ENCODE data around the gene SRP68.
"Not testable (repeated sequence)": the region's sequence is repeated elsewhere in the genome, so short reads cannot be mapped to it uniquely, and the experiment has no call there.

SRP68 gene

GRCh38 chr17:76044475-76045007 lies 27.8 kb downstream of the SRP68 start:
- DNase-seq = not testable (repeated sequence)

DNA sequence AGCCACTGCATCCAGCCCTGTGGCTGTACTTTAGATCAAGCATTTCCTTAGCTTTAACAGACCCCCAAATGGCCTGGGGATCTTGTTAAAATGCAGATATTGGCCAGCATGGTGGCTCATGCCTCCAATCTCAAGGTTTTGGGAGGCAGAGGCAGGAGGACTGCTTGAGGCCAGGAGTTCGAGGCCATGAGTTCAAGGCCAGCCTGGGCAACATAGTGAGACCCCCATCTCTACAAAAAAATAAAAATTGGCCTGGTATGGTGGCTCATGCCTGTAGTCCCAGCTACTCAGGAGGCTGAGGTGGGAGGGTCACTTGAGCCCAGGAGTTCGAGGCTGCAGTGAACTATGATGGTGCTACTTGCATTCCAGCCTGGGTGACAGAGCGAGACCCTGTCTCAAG lies 29.4 kb downstream of the SRP68 start:
- DNase-seq = not testable (repeated sequence)

DNA sequence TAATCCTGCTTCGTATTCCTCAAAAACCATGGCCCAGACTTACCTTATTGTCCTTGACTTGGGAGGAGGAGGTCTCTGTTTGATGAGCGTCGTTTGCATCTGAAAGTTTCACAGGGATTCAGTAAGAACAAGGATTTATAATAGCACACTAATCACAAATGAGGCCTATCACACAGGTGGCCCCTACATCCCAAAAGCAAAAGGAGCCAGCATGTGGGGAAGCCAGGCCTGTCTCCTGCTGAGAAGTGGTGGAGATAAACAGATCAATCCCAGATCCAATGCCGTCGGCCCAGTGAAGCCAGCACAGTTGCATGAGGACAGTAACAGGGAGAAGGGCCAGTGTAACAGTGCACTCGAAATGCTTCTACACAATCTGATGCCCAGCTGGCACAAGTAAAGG lies 31.9 kb downstream of the SRP68 start:
- no peak for DNase-seq

GRCh38 chr17:76039121-76039520 lies 33.2 kb downstream of the SRP68 start:
- no peak for DNase-seq

DNA sequence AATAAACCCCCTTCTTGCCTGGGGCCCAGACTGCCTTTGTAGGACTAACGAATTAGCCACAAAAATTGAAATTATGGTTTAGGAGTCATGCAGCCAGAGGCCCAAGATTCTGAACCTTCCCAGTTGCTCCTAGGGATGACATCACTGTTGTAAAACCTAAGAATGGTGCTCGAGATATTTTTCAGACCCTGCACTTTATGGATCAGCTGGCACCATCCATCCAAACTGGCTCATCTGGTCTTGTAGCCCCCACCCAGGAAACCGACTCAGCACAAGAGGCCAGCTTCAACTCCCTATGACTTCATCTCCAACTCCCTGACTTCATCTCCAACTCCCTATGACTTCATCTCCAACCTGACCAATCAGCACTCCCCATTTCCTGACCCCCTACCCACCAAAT lies 34.3 kb downstream of the SRP68 start:
- no peak for DNase-seq

GRCh38 chr17:76036497-76037261 lies 35.6 kb downstream of the SRP68 start:
- DNase-seq = no peak

GRCh38 chr17:76034428-76035350 lies 37.6 kb downstream of the SRP68 start:
- no peak for DNase-seq

DNA sequence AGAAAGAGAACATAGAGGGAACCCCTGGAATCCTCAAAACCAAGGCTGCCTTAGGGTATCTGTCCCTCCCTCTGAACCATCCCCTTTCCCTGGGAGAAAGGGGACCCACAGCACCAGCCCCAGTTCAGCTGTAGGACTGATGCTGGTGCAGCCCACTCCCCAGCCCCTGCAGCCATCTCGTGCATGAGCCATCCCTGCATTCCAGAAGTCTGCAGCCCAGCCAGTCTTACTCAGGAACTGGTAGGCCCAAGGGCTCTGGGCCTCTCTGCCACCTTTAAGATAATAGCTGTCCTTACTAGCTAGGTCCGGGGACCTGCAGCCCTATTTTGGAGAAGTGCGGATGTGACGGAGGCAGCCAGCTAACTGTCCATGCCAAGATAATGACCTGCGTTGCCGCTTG lies 39.2 kb downstream of the SRP68 start:
- DNase-seq = no peak

GRCh38 chr17:76032780-76033108 lies 39.6 kb downstream of the SRP68 start:
- DNase-seq = no peak

- DNase-seq = no peak
Observed at GRCh38 chr17:76032073-76032779, 40.1 kb downstream of the SRP68 start.

GRCh38 chr17:76027159-76027839 lies 45.0 kb downstream of the SRP68 start, which contains the start of gene EVPL:
TSS of gene EVPL (minus strand) at chr17:76027306. CDS start at chr17:76027198, 108 bp downstream.
- DNase-seq = no peak

DNA sequence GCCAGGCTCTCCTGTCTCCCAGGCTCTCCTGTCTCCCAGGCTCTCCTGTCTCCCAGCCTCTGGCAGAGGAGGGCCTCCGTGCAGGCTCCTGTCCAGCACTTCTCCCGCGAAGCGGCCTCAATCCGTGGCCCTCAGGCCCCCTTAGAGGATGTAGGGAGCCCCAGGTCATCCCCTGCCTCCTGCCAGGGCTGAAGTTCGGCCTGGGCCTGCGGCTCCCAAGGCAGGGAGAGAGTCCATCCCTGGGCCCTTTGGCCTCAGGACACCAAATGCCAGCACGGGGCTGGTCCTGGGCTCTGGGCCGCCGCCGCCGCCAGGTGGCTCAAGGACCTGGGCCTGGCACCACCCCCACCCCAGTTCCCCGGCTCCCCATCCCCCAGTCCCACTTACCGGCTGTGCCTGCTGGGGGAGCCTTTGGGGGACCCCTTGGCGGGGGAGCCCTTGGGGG lies 45.6 kb downstream of the SRP68 start:
- DNase-seq = no peak

GRCh38 chr17:76025294-76025693 lies 47.0 kb downstream of the SRP68 start:
- DNase-seq = no peak

DNA sequence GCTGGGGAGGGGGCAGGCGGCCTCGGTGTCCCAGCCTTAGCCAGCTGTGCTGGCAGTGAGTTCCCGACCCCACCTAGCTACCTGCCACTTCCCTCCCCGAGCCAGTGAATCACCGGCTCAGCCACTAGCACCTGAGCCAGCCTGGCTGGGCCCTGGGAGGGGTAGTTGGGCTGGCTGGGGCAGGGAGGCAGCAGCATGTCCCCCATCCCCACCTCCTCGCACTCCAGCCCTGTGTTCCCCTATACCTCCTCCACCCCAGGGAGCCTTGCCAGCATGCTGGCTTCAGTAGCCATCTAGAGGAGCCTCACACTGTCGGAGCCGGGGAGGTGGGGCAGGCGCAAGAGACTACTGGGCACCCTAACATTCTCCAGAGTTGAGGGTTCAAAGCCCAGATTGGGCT lies 48.0 kb downstream of the SRP68 start:
- DNase-seq = no peak

DNA sequence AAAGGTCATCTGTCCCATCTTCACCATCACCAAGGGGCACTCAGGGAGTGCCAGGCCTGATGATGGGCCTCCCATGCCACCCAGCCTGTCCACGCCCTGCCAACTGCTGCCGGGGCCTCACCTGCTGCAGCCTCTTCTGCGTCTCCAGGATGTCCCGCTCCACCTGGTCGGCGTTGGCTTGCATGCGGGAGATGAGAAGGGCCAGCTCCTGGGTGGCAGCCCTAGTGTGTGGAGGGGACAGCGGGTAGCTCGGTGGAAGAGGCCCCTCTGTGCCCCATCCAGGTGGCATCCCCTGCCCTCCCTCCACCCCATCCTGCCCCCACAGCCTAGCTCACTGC lies 48.4 kb downstream of the SRP68 start:
- DNase-seq = no peak

DNA sequence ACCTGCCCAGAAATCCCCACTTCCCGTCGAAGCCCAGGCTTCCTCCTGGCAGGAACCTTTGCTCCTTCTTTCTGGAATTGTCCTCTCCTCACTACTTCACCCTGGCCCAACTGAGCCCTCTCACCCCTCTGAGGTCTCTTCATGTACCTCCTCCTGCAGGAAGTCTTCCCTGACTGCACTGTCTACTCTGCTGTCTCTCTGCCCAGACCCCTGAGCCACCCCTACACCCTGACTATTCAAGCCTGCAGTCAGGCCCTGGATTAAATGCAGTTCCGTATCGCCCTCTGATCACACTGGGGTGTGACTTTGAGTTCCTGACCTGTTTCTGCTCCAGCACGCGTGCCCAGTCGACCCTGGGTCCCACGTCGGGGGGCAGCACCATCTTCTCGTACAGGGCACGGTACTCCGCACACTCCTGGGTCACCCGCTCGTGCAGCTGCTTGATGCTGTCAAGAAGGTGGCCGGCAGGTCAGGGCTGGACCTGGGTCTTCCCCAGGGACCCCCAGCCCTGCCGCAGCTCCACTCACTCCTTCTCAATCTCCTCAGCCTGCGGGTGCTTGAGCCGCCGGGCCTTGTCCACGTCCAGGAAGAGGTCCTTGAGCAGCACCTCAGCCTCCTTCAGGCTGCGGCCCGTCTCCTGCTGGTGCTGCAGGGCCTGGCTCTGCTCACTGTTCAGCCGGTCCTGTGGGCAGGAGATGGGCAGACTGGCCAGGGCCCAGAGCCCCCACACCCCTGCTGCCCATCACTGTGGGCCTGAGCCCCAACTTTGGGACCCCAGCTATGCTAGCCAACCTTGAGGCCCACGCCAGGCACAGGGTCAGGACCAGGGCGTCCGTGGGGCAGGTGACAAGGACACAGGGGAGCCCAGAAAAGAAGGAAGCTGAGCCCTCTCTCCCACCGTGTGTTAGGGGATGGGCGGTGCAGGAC lies 49.1 kb downstream of the SRP68 start:
- no peak for DNase-seq

GRCh38 chr17:76022285-76022684 lies 50.0 kb downstream of the SRP68 start:
- DNase-seq = no peak

GRCh38 chr17:76019833-76020467 lies 52.4 kb downstream of the SRP68 start:
- DNase-seq = no peak

DNA sequence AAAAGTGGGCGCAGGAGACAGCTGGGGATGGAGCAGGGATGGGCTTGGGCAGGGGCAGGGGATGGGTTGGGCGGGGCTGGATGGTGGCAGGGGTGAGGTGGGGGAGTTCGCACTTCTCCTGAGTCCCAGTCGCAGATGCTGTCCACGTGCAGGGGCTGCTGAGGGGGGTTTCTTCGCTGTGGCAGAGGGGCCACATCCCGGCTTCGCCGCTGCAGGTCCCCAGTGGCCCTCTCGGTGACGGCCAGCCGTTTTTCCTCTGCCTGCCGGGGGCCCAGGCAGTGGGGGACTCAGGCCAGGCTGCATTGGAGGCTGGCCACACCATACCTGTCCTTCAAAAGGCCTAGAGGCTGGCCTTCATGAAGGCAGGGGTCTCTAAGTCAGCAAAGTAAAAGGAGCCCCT lies 53.5 kb downstream of the SRP68 start:
- no peak for DNase-seq

GRCh38 chr17:76018340-76018680 lies 54.0 kb downstream of the SRP68 start:
- no peak for DNase-seq
